PC-9 (cell line): ENCODE data around the gene YWHAH.

ENCODE experiments used
- EZH2 ChIP-seq: fragments of 200-600 bp; sonication (generic); IDR thresholded peaks from 2 replicates; pipeline ENCODE4 v1.8.0; 2017; ENCODE audit warnings: antibody characterized with exemption, low read depth
- TF ChIP-seq, protein P1 (sequence below): fragments of 200-600 bp; sonication (generic); conservative IDR thresholded peaks from 2 replicates; pipeline ENCODE4 v1.6.1; 2017; ENCODE audit warnings: mixed run types, antibody characterized with exemption, mild to moderate bottlenecking, moderate library complexity

DNA sequence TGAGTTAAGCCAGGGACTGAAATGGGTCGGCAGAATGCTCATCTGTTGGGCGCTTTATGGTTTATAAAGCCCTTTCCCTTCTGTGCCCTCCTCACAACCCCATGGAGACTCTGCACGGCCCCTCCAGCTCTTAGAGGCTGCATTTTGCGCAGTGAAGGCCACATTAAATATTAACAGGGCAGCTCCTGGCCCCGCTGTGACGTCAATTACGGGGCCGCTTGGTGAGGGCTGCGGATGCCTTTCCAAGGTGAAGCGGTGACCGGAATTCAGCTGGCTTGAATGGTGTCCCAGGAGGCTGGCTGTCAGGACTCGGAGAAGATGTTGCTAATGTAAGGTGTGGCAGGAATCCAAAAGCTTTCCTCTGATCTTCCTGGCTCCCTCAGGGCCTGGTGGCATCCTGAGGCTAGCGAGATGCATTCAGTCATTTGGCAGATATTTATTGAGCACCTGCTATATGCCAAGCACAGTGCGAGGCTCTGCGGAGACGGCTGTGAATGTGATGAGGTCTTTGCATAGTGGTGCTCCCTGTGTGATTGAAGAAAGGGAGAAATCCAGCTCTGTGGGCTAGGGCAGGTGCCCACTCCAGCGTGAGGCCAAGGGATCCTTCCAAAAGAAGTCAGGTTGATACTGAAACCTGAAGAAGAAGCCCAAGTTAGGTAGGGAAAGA is 10.4 kb upstream of the YWHAH start:
- TF ChIP-seq, protein P1, sequence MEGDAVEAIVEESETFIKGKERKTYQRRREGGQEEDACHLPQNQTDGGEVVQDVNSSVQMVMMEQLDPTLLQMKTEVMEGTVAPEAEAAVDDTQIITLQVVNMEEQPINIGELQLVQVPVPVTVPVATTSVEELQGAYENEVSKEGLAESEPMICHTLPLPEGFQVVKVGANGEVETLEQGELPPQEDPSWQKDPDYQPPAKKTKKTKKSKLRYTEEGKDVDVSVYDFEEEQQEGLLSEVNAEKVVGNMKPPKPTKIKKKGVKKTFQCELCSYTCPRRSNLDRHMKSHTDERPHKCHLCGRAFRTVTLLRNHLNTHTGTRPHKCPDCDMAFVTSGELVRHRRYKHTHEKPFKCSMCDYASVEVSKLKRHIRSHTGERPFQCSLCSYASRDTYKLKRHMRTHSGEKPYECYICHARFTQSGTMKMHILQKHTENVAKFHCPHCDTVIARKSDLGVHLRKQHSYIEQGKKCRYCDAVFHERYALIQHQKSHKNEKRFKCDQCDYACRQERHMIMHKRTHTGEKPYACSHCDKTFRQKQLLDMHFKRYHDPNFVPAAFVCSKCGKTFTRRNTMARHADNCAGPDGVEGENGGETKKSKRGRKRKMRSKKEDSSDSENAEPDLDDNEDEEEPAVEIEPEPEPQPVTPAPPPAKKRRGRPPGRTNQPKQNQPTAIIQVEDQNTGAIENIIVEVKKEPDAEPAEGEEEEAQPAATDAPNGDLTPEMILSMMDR: no peak
- no peak for TF ChIP-seq EZH2
